BE2C (cell line): ENCODE results near the gene PRDM16.

ENCODE experiments used
- DNase-seq: peaks from one replicate; pipeline ENCODE4 v3.0.0-alpha.2; 2020
- H3K27me3 ChIP-seq: fragments of 250-450 bp; sonication (Bioruptor Pico); 2 replicates; pipeline ENCODE4 v1.5.1; 2020; ENCODE audit warnings: mild to moderate bottlenecking
- H3K36me3 ChIP-seq: fragments of 250-450 bp; sonication (Bioruptor Pico); 2 replicates; pipeline ENCODE4 v1.5.1; 2020; ENCODE audit warnings: mild to moderate bottlenecking
- H3K4me1 ChIP-seq: fragments of 250-450 bp; sonication (Bioruptor Pico); 2 replicates; pipeline ENCODE4 v1.5.1; 2020
- H3K4me3 ChIP-seq: 2 replicates; pipeline ENCODE4 v1.5.1; 2011; ENCODE audit warnings: low read depth, low read length
- H3K9me3 ChIP-seq: fragments of 250-450 bp; sonication (Bioruptor Pico); 2 replicates; pipeline ENCODE4 v1.5.1; 2020
- TF ChIP-seq, protein P1 (sequence below): IDR thresholded peaks from 2 replicates; pipeline ENCODE4 v1.5.1; 2012; ENCODE audit warnings: mild to moderate bottlenecking, low read depth, low read length

Gene PRDM16

DNA sequence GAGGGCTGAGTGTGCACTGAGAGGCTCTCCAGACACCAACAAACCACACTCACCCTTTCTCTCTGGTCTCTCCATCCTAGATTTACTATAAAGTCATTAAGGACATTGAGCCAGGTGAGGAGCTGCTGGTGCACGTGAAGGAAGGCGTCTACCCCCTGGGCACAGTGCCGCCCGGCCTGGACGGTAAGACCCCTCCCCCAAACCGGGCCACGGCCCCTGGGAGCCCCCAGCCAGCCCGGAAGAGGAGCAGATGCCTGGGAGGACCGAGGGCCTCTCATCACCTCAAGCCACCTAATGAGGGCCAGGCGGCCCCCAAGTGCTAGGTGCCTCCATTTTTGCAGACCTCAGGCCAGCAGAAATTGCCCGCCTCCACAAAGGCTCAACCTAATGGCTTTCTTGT lies 327.4 kb downstream of the PRDM16 start:
- DNase-seq = no peak
- Histone ChIP-seq H3K27me3 (peaks cover 73% of the 10 kb centered on the region), H3K9me3 (no peaks in the 10 kb centered on the region), H3K4me1 (no peaks in the 10 kb centered on the region), H3K4me3 (no peak overlapping the region), H3K36me3 (no peaks in the 10 kb centered on the region)
- TF ChIP-seq, protein P1, sequence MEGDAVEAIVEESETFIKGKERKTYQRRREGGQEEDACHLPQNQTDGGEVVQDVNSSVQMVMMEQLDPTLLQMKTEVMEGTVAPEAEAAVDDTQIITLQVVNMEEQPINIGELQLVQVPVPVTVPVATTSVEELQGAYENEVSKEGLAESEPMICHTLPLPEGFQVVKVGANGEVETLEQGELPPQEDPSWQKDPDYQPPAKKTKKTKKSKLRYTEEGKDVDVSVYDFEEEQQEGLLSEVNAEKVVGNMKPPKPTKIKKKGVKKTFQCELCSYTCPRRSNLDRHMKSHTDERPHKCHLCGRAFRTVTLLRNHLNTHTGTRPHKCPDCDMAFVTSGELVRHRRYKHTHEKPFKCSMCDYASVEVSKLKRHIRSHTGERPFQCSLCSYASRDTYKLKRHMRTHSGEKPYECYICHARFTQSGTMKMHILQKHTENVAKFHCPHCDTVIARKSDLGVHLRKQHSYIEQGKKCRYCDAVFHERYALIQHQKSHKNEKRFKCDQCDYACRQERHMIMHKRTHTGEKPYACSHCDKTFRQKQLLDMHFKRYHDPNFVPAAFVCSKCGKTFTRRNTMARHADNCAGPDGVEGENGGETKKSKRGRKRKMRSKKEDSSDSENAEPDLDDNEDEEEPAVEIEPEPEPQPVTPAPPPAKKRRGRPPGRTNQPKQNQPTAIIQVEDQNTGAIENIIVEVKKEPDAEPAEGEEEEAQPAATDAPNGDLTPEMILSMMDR = no peak

DNA sequence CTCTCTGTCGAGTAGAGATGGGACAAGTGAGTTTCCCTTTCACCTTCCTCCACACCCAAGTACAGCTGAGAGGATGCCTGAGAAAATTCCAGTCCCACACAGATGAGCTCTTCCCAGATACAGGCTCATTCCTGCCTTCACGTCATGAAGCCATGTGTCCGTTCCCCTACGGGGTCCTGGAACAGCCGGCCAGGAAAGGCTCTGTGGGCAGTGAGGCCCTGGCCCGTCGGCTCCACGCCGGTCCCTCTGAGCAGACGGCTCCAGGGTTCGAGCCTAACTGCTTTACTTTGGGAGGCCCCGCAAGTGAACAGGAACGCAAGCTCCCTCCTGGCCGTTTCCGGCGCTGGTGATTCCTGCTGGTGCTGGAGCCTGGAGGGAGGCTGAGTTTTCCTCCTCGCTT lies 328.3 kb downstream of the PRDM16 start:
- Histone ChIP-seq H3K27me3 (peaks cover 64% of the 10 kb centered on the region), H3K4me1 (no peaks in the 10 kb centered on the region), H3K4me3 (no peak overlapping the region), H3K9me3 (no peaks in the 10 kb centered on the region), H3K36me3 (no peaks in the 10 kb centered on the region)
- no peak for DNase-seq
- TF ChIP-seq, protein P1 = no peak

DNA sequence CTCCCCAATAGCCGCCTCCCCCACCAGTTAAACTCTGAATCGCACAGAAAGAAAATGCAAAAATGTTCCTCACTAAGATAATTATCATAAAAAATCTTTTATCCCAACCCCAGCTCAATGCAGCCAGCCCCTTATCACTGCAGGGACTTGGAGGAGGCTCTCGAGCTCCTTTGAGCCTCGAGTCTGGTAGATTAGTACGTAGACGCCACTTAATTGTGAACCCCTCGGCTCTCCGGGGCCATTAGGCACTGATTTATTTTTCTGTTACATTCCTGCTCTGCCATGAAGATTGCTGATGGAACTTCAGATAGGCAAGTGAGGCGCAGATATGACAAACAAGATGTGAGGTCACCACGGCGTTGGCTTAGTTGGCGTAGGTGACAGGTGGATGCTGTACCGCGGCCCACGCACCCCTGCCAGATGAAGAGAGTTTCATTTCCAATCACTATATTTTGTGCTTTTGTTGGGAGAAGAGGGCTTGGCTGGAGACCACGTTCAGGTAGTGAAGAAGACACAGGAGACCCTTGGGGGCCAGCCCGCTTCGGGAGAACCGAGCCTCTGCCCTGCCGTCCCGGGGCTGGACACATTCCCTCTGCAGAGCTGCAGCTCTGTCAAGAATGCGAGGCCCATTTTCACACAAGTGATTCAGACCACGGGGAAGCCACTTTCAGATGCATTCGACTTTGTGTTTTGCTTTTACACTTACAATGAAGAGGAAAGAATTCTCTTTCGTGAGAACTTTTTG lies 329.6 kb downstream of the PRDM16 start:
- no peak for DNase-seq
- no peaks in the 10 kb centered on the region for H3K36me3 ChIP-seq
- no peak overlapping the region for H3K4me3 ChIP-seq
- no peaks in the 10 kb centered on the region for H3K4me1 ChIP-seq
- TF ChIP-seq, protein P1 = no peak
- H3K9me3 ChIP-seq = no peaks in the 10 kb centered on the region
- peaks cover 52% of the 10 kb centered on the region for H3K27me3 ChIP-seq

DNA sequence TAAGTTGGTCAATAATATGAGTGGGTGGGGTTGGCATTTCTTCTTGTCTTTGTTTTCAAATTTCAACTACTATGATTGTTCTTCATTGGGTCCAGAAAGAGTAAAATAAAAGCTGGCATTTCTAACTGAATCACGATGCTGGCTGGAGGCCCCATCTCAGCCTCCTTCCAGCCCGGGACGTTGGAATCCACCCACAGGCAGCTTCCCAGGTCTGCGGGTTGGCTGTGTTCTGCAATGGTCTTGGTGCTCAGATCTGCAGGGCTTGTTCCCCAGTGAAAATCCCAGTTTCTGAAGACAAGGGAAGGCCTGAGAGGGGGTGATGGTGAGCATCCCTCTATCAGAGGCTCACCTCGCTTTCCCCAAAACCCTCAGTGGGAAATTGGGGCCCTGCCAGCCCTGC lies 330.7 kb downstream of the PRDM16 start:
- no peak for DNase-seq
- Histone ChIP-seq H3K9me3 (no peaks in the 10 kb centered on the region), H3K4me3 (no peak overlapping the region), H3K36me3 (no peaks in the 10 kb centered on the region), H3K4me1 (no peaks in the 10 kb centered on the region), H3K27me3 (peaks cover 41% of the 10 kb centered on the region)
- TF ChIP-seq, protein P1 = no peak

DNA sequence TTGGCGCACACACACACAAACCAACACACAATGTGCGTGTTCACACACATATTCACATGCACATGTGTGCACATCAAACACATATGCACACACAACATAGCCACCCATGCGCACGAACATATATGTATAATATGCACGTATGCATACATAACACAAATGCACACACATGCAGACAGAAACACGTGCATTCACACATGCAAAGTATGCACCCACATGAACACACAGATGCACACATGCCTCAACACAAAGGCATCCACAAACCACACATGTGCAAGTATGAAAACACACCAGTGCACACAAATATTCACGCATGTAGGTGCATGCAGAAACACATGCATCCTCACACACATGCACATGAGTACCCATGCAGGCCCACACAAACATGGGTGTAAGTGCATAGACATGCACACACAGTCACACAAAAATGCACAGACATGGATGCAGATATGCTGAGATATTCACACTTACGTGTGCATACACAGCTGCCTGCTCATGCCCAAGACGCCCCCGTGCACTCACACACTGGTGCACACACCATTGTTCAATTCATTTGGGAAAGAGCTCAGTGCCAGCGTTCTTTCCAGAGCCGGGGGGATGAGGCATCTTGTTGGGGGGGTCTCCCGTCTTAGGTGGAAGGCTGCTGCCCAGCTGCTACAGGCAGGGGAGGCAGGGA lies 332.7 kb downstream of the PRDM16 start:
- Histone ChIP-seq H3K4me3 (no peak overlapping the region), H3K9me3 (no peaks in the 10 kb centered on the region), H3K4me1 (no peaks in the 10 kb centered on the region), H3K27me3 (peaks cover 21% of the 10 kb centered on the region), H3K36me3 (no peaks in the 10 kb centered on the region)
- TF ChIP-seq, protein P1 = no peak
- no peak for DNase-seq
